Suprapubic skin (tissue), 4 donors: ENCODE measurements around the gene FANK1. TPM values are rescaled to one million over a fixed set of nuclear protein-coding genes. Genes with fewer than 3 reads are reported as not detected.

Experiments used
- DNase-seq, 2 donors: peaks; one replicate each; pipeline ENCODE4 v3.0.0-alpha.2; 2019; ENCODE audit warnings: low spot score in 2 of 2
- H3K27ac ChIP-seq: fragments of 200-600 bp; sonication (generic); one replicate; pipeline ENCODE4 v1.5.1; 2019
- H3K27me3 ChIP-seq: fragments of 200-600 bp; sonication (generic); one replicate; pipeline ENCODE4 v1.5.1; 2019
- H3K36me3 ChIP-seq: fragments of 200-600 bp; sonication (generic); one replicate; pipeline ENCODE4 v1.5.1; 2019
- H3K4me1 ChIP-seq: fragments of 200-600 bp; sonication (generic); one replicate; pipeline ENCODE4 v1.5.1; 2019
- H3K4me3 ChIP-seq: fragments of 200-600 bp; sonication (generic); one replicate; pipeline ENCODE4 v1.5.1; 2019; ENCODE audit warnings: mild to moderate bottlenecking
- H3K9me3 ChIP-seq: fragments of 200-600 bp; sonication (generic); one replicate; pipeline ENCODE4 v1.5.1; 2019
- CTCF ChIP-seq, 2 donors: fragments of 200-600 bp in 1 of 2; fragments of 450-650 bp in 1 of 2; sonication (generic) in 1 of 2; IDR thresholded peaks; one replicate each; pipeline ENCODE4 v1.5.1; 2016 to 2019; ENCODE audit warnings: antibody characterized with exemption in 2 of 2, mild to moderate bottlenecking in 1 of 2, moderate library complexity in 1 of 2
- EP300 ChIP-seq: sonication (generic); formaldehyde crosslinking; IDR thresholded peaks from one replicate; pipeline ENCODE4 v1.6.1; 2017; ENCODE audit warnings: antibody characterized with exemption
- POLR2A ChIP-seq, 2 donors: fragments of 450-650 bp; IDR thresholded peaks; one replicate each; pipeline ENCODE4 v1.6.1; 2017; ENCODE audit warnings: antibody characterized with exemption in 2 of 2, mild to moderate bottlenecking in 2 of 2, moderate library complexity in 2 of 2
- POLR2AphosphoS5 ChIP-seq, 3 donors: sonication (generic); formaldehyde crosslinking; IDR thresholded peaks; one replicate each; pipeline ENCODE4 v1.6.1; 2017; ENCODE audit warnings: antibody characterized with exemption in 3 of 3
- WGBS: methylation state at CpG from one replicate; pipeline ENCODE4 v1.1.5; 2018; 5-methylcytosine and 5-hydroxymethylcytosine counted together
- total RNA-seq, 4 donors: library from RNA; depleted of rRNA; stranded (reverse); fragments of >200 nt; gene quantifications; one replicate each; pipeline ENCODE4 v1.1.0, GENCODE V29; 2016

FANK1 gene
- total RNA-seq, 4 donors from 2014 or later = 3.7 to 8.2 (median 5.8) TPM

- Histone ChIP-seq H3K27ac (no peak overlapping the region), H3K4me3 (no peak overlapping the region), H3K27me3 (no peaks in the 10 kb centered on the region), H3K9me3 (no peaks in the 10 kb centered on the region), H3K4me1 (no peaks in the 10 kb centered on the region), H3K36me3 (peaks cover 50% of the 10 kb centered on the region)
- no peak for DNase-seq
- no peak for TF ChIP-seq POLR2AphosphoS5 (IDR thresholded peaks at IDR 0.05)
- no peak for TF ChIP-seq EP300
- TF ChIP-seq CTCF (IDR thresholded peaks at IDR 0.05) = no peak
- no peak for TF ChIP-seq POLR2A (IDR thresholded peaks at IDR 0.05)
- WGBS = 69% methylated on average over 2 of the region's 2 CpGs
Observed at GRCh38 chr10:125850766-125851731, 45.3 kb upstream of the FANK1 start.

- no peak for DNase-seq
- TF ChIP-seq POLR2A (IDR thresholded peaks at IDR 0.05) = no peak
- TF ChIP-seq POLR2AphosphoS5 (IDR thresholded peaks at IDR 0.05) = no peak
- TF ChIP-seq EP300 = no peak
- no peak for TF ChIP-seq CTCF (IDR thresholded peaks at IDR 0.05)
- Histone ChIP-seq H3K9me3 (no peaks in the 10 kb centered on the region), H3K27ac (no peak overlapping the region), H3K4me1 (no peaks in the 10 kb centered on the region), H3K27me3 (no peaks in the 10 kb centered on the region), H3K4me3 (no peak overlapping the region), H3K36me3 (peaks cover 57% of the 10 kb centered on the region)
- WGBS = 96% methylated on average over 7 of the region's 7 CpGs
Observed at GRCh38 chr10:125852487-125852886, 43.9 kb upstream of the FANK1 start.

GRCh38 chr10:125857185-125857760, 39.1 kb upstream of the FANK1 start:
- DNase-seq = no peak
- H3K4me1 ChIP-seq = no peaks in the 10 kb centered on the region
- H3K27ac ChIP-seq = no peak overlapping the region
- H3K9me3 ChIP-seq = no peaks in the 10 kb centered on the region
- no peak for TF ChIP-seq CTCF (IDR thresholded peaks at IDR 0.05)
- no peak for TF ChIP-seq EP300
- no peak for TF ChIP-seq POLR2A (IDR thresholded peaks at IDR 0.05)
- no peak for TF ChIP-seq POLR2AphosphoS5 (IDR thresholded peaks at IDR 0.05)
- H3K36me3 ChIP-seq = peaks cover 24% of the 10 kb centered on the region
- no peak overlapping the region for H3K4me3 ChIP-seq
- 94% methylated on average over 2 of the region's 2 CpGs for WGBS
- no peaks in the 10 kb centered on the region for H3K27me3 ChIP-seq

- H3K27ac ChIP-seq = peak overlapping the region; percentile 4
- no peaks in the 10 kb centered on the region for H3K27me3 ChIP-seq
- TF ChIP-seq EP300 = no peak
- TF ChIP-seq POLR2AphosphoS5 (IDR thresholded peaks at IDR 0.05) = no peak
- no peak for TF ChIP-seq POLR2A (IDR thresholded peaks at IDR 0.05)
- H3K4me1 ChIP-seq = no peaks in the 10 kb centered on the region
- DNase-seq = no peak
- H3K9me3 ChIP-seq = no peaks in the 10 kb centered on the region
- no peak overlapping the region for H3K4me3 ChIP-seq
- peaks cover 16% of the 10 kb centered on the region for H3K36me3 ChIP-seq
- 88% methylated on average over 4 of the region's 4 CpGs for WGBS
Observed at GRCh38 chr10:125859128-125859817, 37.1 kb upstream of the FANK1 start.

GRCh38 chr10:125865120-125865519, 31.2 kb upstream of the FANK1 start:
- Histone ChIP-seq H3K27ac (no peak overlapping the region), H3K4me3 (no peak overlapping the region), H3K36me3 (peaks cover 17% of the 10 kb centered on the region), H3K4me1 (no peaks in the 10 kb centered on the region), H3K9me3 (no peaks in the 10 kb centered on the region), H3K27me3 (no peaks in the 10 kb centered on the region)
- DNase-seq = no peak
- no peak for TF ChIP-seq POLR2A (IDR thresholded peaks at IDR 0.05)
- no peak for TF ChIP-seq EP300
- TF ChIP-seq POLR2AphosphoS5 (IDR thresholded peaks at IDR 0.05) = no peak
- no peak for TF ChIP-seq CTCF (IDR thresholded peaks at IDR 0.05)
- whole genome bisulfite sequencing = 84% methylated on average over 3 of the region's 3 CpGs
